Common myeloid progenitor, CD34-positive (primary cell): ENCODE measurements around the gene CLIC3.
A peak's percentile ranks its signal among the peaks of the same experiment; 100 is the strongest.

ENCODE experiments used
- CTCF ChIA-PET: fragments of 350-600 bp; sonication (Branson Sonifier 250); formaldehyde crosslinking; loops from one replicate; lab custom pipeline; 2021; ENCODE audit warnings: antibody characterized with exemption; lab: Charles Lee
- POLR2A ChIA-PET: fragments of 350-600 bp; sonication (Branson Sonifier 250); formaldehyde crosslinking; loops from one replicate; lab custom pipeline; 2021; ENCODE audit warnings: antibody characterized with exemption; lab: Charles Lee
- DNase-seq, 3 donors: peaks; one replicate each; pipeline versions ENCODE4 v3.0.0 to v3.0.0-alpha.2; 2013
- H3K27ac ChIP-seq, 2 experiments: 1 replicate in 1 of 2; 2 replicates in 1 of 2; pipeline ENCODE4 v1.7.0; 2013; ENCODE audit warnings: inconsistent platforms in 2 of 2, low read length in 2 of 2, mild to moderate bottlenecking in 2 of 2, low read depth in 1 of 2, moderate library complexity in 1 of 2; ENCODE audit not compliant: severe bottlenecking in 2 of 2, insufficient read depth in 1 of 2, poor library complexity in 1 of 2
- H3K27me3 ChIP-seq, 5 experiments: replicated peaks in 2 of 5; 1 replicate in 3 of 5; 2 replicates in 2 of 5; pipeline versions ENCODE4 v1.6.1 to v1.7.0; 2013; ENCODE audit warnings: low read length in 4 of 5, mild to moderate bottlenecking in 2 of 5, moderate library complexity in 2 of 5, inconsistent platforms in 1 of 5; ENCODE audit not compliant: insufficient read depth in 5 of 5, control insufficient read depth in 4 of 5
- H3K36me3 ChIP-seq, 4 experiments: 1 replicate in 2 of 4; 2 replicates in 2 of 4; pipeline versions ENCODE4 v1.6.1 to v1.7.0; 2013; ENCODE audit warnings: low read length in 3 of 4, control low read depth in 1 of 4, mild to moderate bottlenecking in 1 of 4; ENCODE audit not compliant: control insufficient read depth in 4 of 4, insufficient read depth in 4 of 4
- H3K4me1 ChIP-seq, 4 experiments: 1 replicate in 3 of 4; 2 replicates in 1 of 4; pipeline versions ENCODE4 v1.6.1 to v1.7.1; 2013; ENCODE audit warnings: low read length in 3 of 4, mild to moderate bottlenecking in 3 of 4, control low read depth in 1 of 4, inconsistent platforms in 1 of 4, moderate library complexity in 1 of 4; ENCODE audit not compliant: control insufficient read depth in 4 of 4, insufficient read depth in 4 of 4; ENCODE audit errors: control extremely low read depth in 1 of 4
- H3K4me3 ChIP-seq, 7 experiments: 1 replicate in 4 of 7; 2 replicates in 3 of 7; pipeline versions ENCODE4 v1.5.1 to v1.7.0; 2013; ENCODE audit warnings: mild to moderate bottlenecking in 7 of 7, low read length in 6 of 7, moderate library complexity in 6 of 7, inconsistent platforms in 2 of 7, low read depth in 2 of 7, control low read depth in 1 of 7; ENCODE audit not compliant: insufficient read depth in 4 of 7, control insufficient read depth in 1 of 7; ENCODE audit errors: extremely low read depth in 1 of 7
- H3K9me3 ChIP-seq, 5 experiments: 1 replicate in 4 of 5; 2 replicates in 1 of 5; pipeline versions ENCODE4 v1.6.1 to v1.7.1; 2013; ENCODE audit warnings: low read length in 4 of 5, mild to moderate bottlenecking in 2 of 5, inconsistent platforms in 1 of 5, low read depth in 1 of 5, moderate library complexity in 1 of 5; ENCODE audit not compliant: control insufficient read depth in 4 of 5, insufficient read depth in 2 of 5; ENCODE audit errors: control extremely low read depth in 1 of 5
- WGBS: methylation state at CpG from one replicate; pipeline ENCODE4 v1.1.5; 2013; ENCODE audit not compliant: insufficient coverage; 5-methylcytosine and 5-hydroxymethylcytosine counted together

Gene CLIC3

GRCh38 chr9:136982232-136983051 is 13.9 kb downstream of the CLIC3 start, which contains the start of gene LCNL1:
Gene LCNL1, plus strand, starts transcription at chr9:136982993. Its CDS starts 594 bp downstream, at chr9:136983587.
- H3K9me3 ChIP-seq = no peaks in the 10 kb centered on the region
- H3K4me3 ChIP-seq = no peak within 1 kb of the TSS
- POLR2A ChIA-PET = no interaction called here
- H3K36me3 ChIP-seq = no peaks in the 10 kb centered on the region
- CTCF ChIA-PET = interaction anchor here (1.0 to 1.6 kb wide), 3 partner anchors 10 to 47 kb away, joined by 3 to 4 read pairs (median 3); partner anchors contain the start of gene PAXX
- no peak for DNase-seq
- WGBS = 93% methylated on average over 14 of the region's 18 CpGs
- peaks cover 0 to 56% (median 11%) of the 10 kb centered on the region in 5 experiments for H3K27me3 ChIP-seq
- no peak within 1 kb of the TSS for H3K27ac ChIP-seq
- H3K4me1 ChIP-seq = peaks cover 0 to 29% (median 19%) of the 10 kb centered on the region in 4 experiments

- Histone ChIP-seq H3K27me3 (peaks cover 0 to 50% (median 11%) of the 10 kb centered on the region in 5 experiments), H3K27ac (no peak overlapping the region), H3K9me3 (no peaks in the 10 kb centered on the region), H3K4me1 (peaks cover 0 to 36% (median 25%) of the 10 kb centered on the region in 4 experiments), H3K4me3 (no peak overlapping the region), H3K36me3 (no peaks in the 10 kb centered on the region)
- peak in 1 of 3 donors; percentile 13 for DNase-seq
- ChIA-PET CTCF (interaction anchor here (0.9 to 1.6 kb wide), 4 partner anchors 11 to 65 kb away, joined by 3 to 4 read pairs (median 3); partner anchors contain the start of gene PAXX), POLR2A (no interaction called here)
- 86% methylated on average over 11 of the region's 17 CpGs for WGBS
These were observed 14.7 kb downstream of the CLIC3 start for GRCh38 chr9:136981588-136982231.

- Histone ChIP-seq H3K4me3 (no peak overlapping the region), H3K9me3 (no peaks in the 10 kb centered on the region), H3K27ac (no peak overlapping the region), H3K36me3 (no peaks in the 10 kb centered on the region), H3K27me3 (peaks cover 0 to 43% (median 8%) of the 10 kb centered on the region in 5 experiments), H3K4me1 (peaks cover 0 to 41% (median 33%) of the 10 kb centered on the region in 4 experiments)
- no peak for DNase-seq
- ChIA-PET POLR2A (no interaction called here), CTCF (interaction anchor here (0.9 to 1.6 kb wide), 2 partner anchors 12 to 66 kb away, joined by 3 read pairs; partner anchors contain the start of gene PAXX)
- WGBS = 98% methylated on average over 7 of the region's 16 CpGs
These were observed 15.5 kb downstream of the CLIC3 start for GRCh38 chr9:136980669-136981478.

- DNase-seq = no peak
- H3K36me3 ChIP-seq = no peaks in the 10 kb centered on the region
- ChIA-PET CTCF (no interaction called here), POLR2A (no interaction called here)
- no peak overlapping the region for H3K4me3 ChIP-seq
- 91% methylated on average over 25 of the region's 26 CpGs for WGBS
- peaks cover 0 to 42% (median 37%) of the 10 kb centered on the region in 4 experiments for H3K4me1 ChIP-seq
- peaks cover 0 to 34% (median 8%) of the 10 kb centered on the region in 5 experiments for H3K27me3 ChIP-seq
- H3K9me3 ChIP-seq = no peaks in the 10 kb centered on the region
- no peak overlapping the region for H3K27ac ChIP-seq
These were observed 16.4 kb downstream of the CLIC3 start for GRCh38 chr9:136979769-136980587.

DNA sequence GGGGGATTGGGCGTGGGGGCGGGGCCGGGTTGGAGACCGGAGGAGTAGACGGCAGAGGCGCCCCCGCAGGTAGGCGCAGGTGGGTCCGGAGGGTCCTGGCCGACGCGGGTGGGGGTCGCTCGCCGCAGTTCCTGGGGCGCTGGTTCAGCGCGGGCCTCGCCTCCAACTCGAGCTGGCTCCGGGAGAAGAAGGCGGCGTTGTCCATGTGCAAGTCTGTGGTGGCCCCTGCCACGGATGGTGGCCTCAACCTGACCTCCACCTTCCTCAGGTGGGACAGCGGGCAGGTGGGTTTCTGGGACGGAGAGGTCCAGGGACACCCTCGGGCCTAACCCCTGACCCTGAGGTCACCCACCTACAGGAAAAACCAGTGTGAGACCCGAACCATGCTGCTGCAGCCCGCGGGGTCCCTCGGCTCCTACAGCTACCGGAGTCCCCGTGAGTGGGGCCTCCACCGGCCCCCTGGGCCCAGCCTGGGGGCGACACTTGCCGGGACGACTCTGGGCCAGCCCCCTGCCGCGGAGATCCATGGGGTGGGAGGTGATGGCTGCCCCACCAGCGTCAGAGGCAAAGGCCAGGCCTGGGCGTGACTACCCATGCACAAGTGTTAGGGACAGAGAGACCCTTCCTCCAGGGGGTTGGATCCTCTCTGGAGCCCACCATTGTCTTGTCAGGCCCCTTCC is 17.4 kb downstream of the CLIC3 start:
- POLR2A ChIA-PET = interaction anchor here (1.1 kb wide), 1 partner anchor 14 kb away, joined by 3 read pairs; no protein-coding TSS in a partner anchor
- no peaks in the 10 kb centered on the region for H3K9me3 ChIP-seq
- no peak for DNase-seq
- 65% methylated on average over 28 of the region's 41 CpGs for WGBS
- CTCF ChIA-PET = interaction anchor here (1.0 to 5.7 kb wide), 3 partner anchors 8 to 56 kb away, joined by 3 to 28 read pairs (median 17); no protein-coding TSS in a partner anchor
- H3K4me1 ChIP-seq = peaks cover 0 to 41% (median 36%) of the 10 kb centered on the region in 4 experiments
- H3K36me3 ChIP-seq = no peaks in the 10 kb centered on the region
- no peak overlapping the region for H3K4me3 ChIP-seq
- no peak overlapping the region for H3K27ac ChIP-seq
- peaks cover 0 to 24% (median 4%) of the 10 kb centered on the region in 5 experiments for H3K27me3 ChIP-seq
